WTC11 (cell line): Measurements from ENCODE around the gene PCBD2.

ENCODE experiments used
- CTCF ChIP-seq: fragments of 200-600 bp; IDR thresholded peaks from 2 replicates; pipeline ENCODE4 v1.8.0; 2022; ENCODE audit warnings: antibody characterized with exemption
- HMGXB4 ChIP-seq: sonication (generic); formaldehyde crosslinking; IDR thresholded peaks from 2 replicates; pipeline ENCODE4 v1.8.1; 2023; ENCODE audit warnings: mild to moderate bottlenecking, moderate library complexity, missing genetic modification reagents
- MAX ChIP-seq: sonication (generic); formaldehyde crosslinking; IDR thresholded peaks from 2 replicates; pipeline ENCODE4 v1.8.0; 2022; ENCODE audit warnings: mild to moderate bottlenecking, missing genetic modification reagents
- MLX ChIP-seq: sonication (generic); formaldehyde crosslinking; IDR thresholded peaks from 2 replicates; pipeline ENCODE4 v1.8.1; 2023; ENCODE audit warnings: mild to moderate bottlenecking, missing genetic modification reagents, moderate library complexity
- USF2 ChIP-seq: sonication (generic); formaldehyde crosslinking; IDR thresholded peaks from 2 replicates; pipeline ENCODE4 v1.8.1; 2023; ENCODE audit warnings: mild to moderate bottlenecking, missing genetic modification reagents, moderate library complexity
- ZNF138 ChIP-seq: sonication (generic); formaldehyde crosslinking; conservative IDR thresholded peaks from 2 replicates; pipeline ENCODE4 v1.8.1; 2022; ENCODE audit warnings: mild to moderate bottlenecking, moderate library complexity, missing genetic modification reagents

GRCh38 chr5:134994560-134995156 lies 89.7 kb downstream of the PCBD2 start:
- TF ChIP-seq USF2 (CRISPR knock-in tag) = no peak
- TF ChIP-seq CTCF = no peak
- TF ChIP-seq ZNF138 (CRISPR knock-in tag) = no peak
- no peak for TF ChIP-seq HMGXB4 (CRISPR knock-in tag)
- no peak for TF ChIP-seq MAX (CRISPR knock-in tag)
- no peak for TF ChIP-seq MLX (CRISPR knock-in tag)
